ENCODE data around the gene CAPZA3. TPM values are rescaled to one million over a fixed set of nuclear protein-coding genes. Genes with fewer than 3 reads are reported as not detected.

CAPZA3 gene
- total and polyA plus RNA-seq, 2 experiments from 2014 or later, result not detected

GRCh38 chr12:18703911-18704310 is 34.0 kb upstream of the CAPZA3 start:
- peak overlapping the region; percentile 12 for H3K27ac ChIP-seq
- 57% methylated on average over 2 of the region's 2 CpGs for WGBS (ENCODE audit: low lambda C conversion rate, missing lambda C conversion rate)

GRCh38 chr12:18706798-18707197 is 31.1 kb upstream of the CAPZA3 start:
- DNase-seq (ENCODE audit: low spot score), result no peak
- Histone ChIP-seq H3K9me3 (ENCODE audit: low read depth) (no peaks in the 10 kb centered on the region), H3K4me1 (ENCODE audit: insufficient read depth) (no peaks in the 10 kb centered on the region), H4K20me1 (ENCODE audit: insufficient read depth, poor library complexity, severe bottlenecking) (no peaks in the 10 kb centered on the region), H3K27me3 (no peaks in the 10 kb centered on the region), H3K79me2 (no peaks in the 10 kb centered on the region), H3K4me3 (no peak overlapping the region), H2AFZ (no peak overlapping the region), H3K9me2 (replicated peaks; ENCODE audit: insufficient read depth) (no peaks in the 10 kb centered on the region), H3K27ac (no peak overlapping the region), H3K36me3 (replicated peaks; ENCODE audit: insufficient read depth, low read depth) (no peaks in the 10 kb centered on the region), H3K4me2 (no peak overlapping the region)
- TF ChIP-seq EZH2phosphoT487 (IDR thresholded peaks at IDR 0.05; ENCODE audit: low read depth, severe bottlenecking, unreplicated experiment) (no peak), CTCF (IDR thresholded peaks at IDR 0.05; ENCODE audit: poor library complexity) (no peak), EZH2 (IDR thresholded peaks at IDR 0.05; ENCODE audit: borderline replicate concordance) (no peak)
- WGBS (ENCODE audit: low lambda C conversion rate, missing lambda C conversion rate), result 100% methylated on average over 1 of the region's 1 CpG

More at GRCh38 chr12:18703911-18704310, 34.0 kb upstream of the CAPZA3 start:
- Histone ChIP-seq H3K36me3 (replicated peaks; ENCODE audit: insufficient read depth, low read depth) (no peaks in the 10 kb centered on the region), H3K79me2 (no peaks in the 10 kb centered on the region), H3K4me2 (no peak overlapping the region), H3K9me3 (ENCODE audit: low read depth) (no peaks in the 10 kb centered on the region), H3K4me1 (ENCODE audit: insufficient read depth) (no peaks in the 10 kb centered on the region), H3K27me3 (no peaks in the 10 kb centered on the region), H4K20me1 (ENCODE audit: insufficient read depth, poor library complexity, severe bottlenecking) (no peaks in the 10 kb centered on the region), H3K9me2 (replicated peaks; ENCODE audit: insufficient read depth) (no peaks in the 10 kb centered on the region), H3K4me3 (no peak overlapping the region), H2AFZ (no peak overlapping the region)
- no peak for DNase-seq (ENCODE audit: low spot score)
- TF ChIP-seq EZH2 (IDR thresholded peaks at IDR 0.05; ENCODE audit: borderline replicate concordance) (no peak), EZH2phosphoT487 (IDR thresholded peaks at IDR 0.05; ENCODE audit: low read depth, severe bottlenecking, unreplicated experiment) (no peak), CTCF (IDR thresholded peaks at IDR 0.05; ENCODE audit: poor library complexity) (no peak)

DNA sequence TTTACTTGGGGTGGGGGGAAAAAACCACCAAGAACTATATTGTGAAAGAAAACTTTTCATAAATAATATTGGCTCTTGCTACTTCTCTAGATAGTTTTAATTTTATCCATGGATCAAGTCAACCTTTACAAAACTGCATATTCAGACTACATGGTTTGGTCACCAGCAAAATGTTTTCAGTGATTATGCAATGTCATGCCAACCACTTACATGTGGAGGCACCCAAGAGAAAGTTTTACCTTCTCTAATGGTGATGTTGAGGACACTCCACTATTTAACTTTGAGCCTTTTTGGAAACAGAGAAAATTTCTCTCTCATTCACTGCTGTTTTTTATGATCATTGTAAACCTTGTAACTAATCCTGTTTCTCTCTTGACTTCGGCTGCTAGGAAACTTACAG is 21.7 kb upstream of the CAPZA3 start:
- Histone ChIP-seq H3K4me1 (ENCODE audit: insufficient read depth) (no peaks in the 10 kb centered on the region), H3K4me2 (no peak overlapping the region), H4K20me1 (ENCODE audit: insufficient read depth, poor library complexity, severe bottlenecking) (no peaks in the 10 kb centered on the region), H2AFZ (no peak overlapping the region), H3K9me2 (replicated peaks; ENCODE audit: insufficient read depth) (no peaks in the 10 kb centered on the region), H3K4me3 (no peak overlapping the region), H3K27ac (no peak overlapping the region), H3K27me3 (no peaks in the 10 kb centered on the region), H3K36me3 (replicated peaks; ENCODE audit: insufficient read depth, low read depth) (no peaks in the 10 kb centered on the region), H3K79me2 (no peaks in the 10 kb centered on the region), H3K9me3 (ENCODE audit: low read depth) (no peaks in the 10 kb centered on the region)
- TF ChIP-seq EZH2phosphoT487 (IDR thresholded peaks at IDR 0.05; ENCODE audit: low read depth, severe bottlenecking, unreplicated experiment) (no peak), EZH2 (IDR thresholded peaks at IDR 0.05; ENCODE audit: borderline replicate concordance) (no peak), CTCF (IDR thresholded peaks at IDR 0.05; ENCODE audit: poor library complexity) (no peak)
- DNase-seq (ENCODE audit: low spot score), result no peak
- 42% methylated on average over 1 of the region's 1 CpG for WGBS (ENCODE audit: low lambda C conversion rate, missing lambda C conversion rate)

DNA sequence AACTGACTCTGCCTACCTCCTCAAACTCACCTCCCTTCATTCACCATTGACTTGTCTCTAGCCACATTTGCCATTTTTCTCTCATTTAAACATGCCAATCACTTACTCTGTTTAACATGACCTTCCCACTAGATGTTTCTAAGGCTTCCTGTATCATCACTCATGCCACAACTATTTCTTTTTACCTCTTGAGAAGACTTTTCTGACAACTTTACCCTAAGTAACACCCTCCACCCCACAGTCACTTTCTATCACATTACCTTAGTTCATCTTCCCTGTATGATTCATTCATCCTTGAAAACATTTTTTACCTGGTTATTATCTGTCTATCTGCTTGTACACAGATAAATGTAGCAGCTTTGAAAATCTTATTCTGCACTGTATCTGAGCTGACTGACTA is 19.5 kb upstream of the CAPZA3 start:
- no peak overlapping the region for H3K4me2 ChIP-seq
- H4K20me1 ChIP-seq (ENCODE audit: insufficient read depth, poor library complexity, severe bottlenecking), result no peaks in the 10 kb centered on the region
- no peaks in the 10 kb centered on the region for H3K79me2 ChIP-seq
- no peak overlapping the region for H3K4me3 ChIP-seq
- no peaks in the 10 kb centered on the region for H3K9me2 ChIP-seq (replicated peaks; ENCODE audit: insufficient read depth)
- DNase-seq (ENCODE audit: low spot score), result no peak
- no peaks in the 10 kb centered on the region for H3K9me3 ChIP-seq (ENCODE audit: low read depth)
- H2AFZ ChIP-seq, result no peak overlapping the region
- H3K27ac ChIP-seq, result no peak overlapping the region
- no peaks in the 10 kb centered on the region for H3K27me3 ChIP-seq
- no peaks in the 10 kb centered on the region for H3K36me3 ChIP-seq (replicated peaks; ENCODE audit: insufficient read depth, low read depth)
- no peaks in the 10 kb centered on the region for H3K4me1 ChIP-seq (ENCODE audit: insufficient read depth)
- TF ChIP-seq CTCF (IDR thresholded peaks at IDR 0.05; ENCODE audit: poor library complexity) (no peak), EZH2phosphoT487 (IDR thresholded peaks at IDR 0.05; ENCODE audit: low read depth, severe bottlenecking, unreplicated experiment) (no peak), EZH2 (IDR thresholded peaks at IDR 0.05; ENCODE audit: borderline replicate concordance) (no peak)

Data from hepatocyte (in vitro differentiated cells).